Muscle layer of duodenum (tissue), 2 donors: ENCODE measurements around the gene ARHGAP42.

Source experiments
- H3K27ac ChIP-seq: one replicate; pipeline ENCODE4 v1.7.0; 2013; ENCODE audit warnings: mild to moderate bottlenecking, low read length
- H3K27me3 ChIP-seq: one replicate; pipeline ENCODE4 v1.7.0; 2013; ENCODE audit warnings: low read depth, mild to moderate bottlenecking, control low read depth, low read length
- H3K36me3 ChIP-seq, 2 donors: one replicate each; pipeline ENCODE4 v1.7.0; 2013; ENCODE audit warnings: low read length in 2 of 2, control low read depth in 1 of 2, mild to moderate bottlenecking in 1 of 2; ENCODE audit not compliant: insufficient read depth in 2 of 2, control insufficient read depth in 1 of 2
- H3K4me1 ChIP-seq, 2 donors: one replicate each; pipeline ENCODE4 v1.7.0; 2013; ENCODE audit warnings: low read length in 2 of 2, mild to moderate bottlenecking in 2 of 2, control low read depth in 1 of 2, moderate library complexity in 1 of 2; ENCODE audit not compliant: insufficient read depth in 2 of 2, control insufficient read depth in 1 of 2
- H3K4me3 ChIP-seq, 2 donors: one replicate each; pipeline ENCODE4 v1.7.0; 2013; ENCODE audit warnings: low read length in 2 of 2, low read depth in 1 of 2, mild to moderate bottlenecking in 1 of 2
- H3K9me3 ChIP-seq, 2 donors: one replicate each; pipeline ENCODE4 v1.7.0; 2013; ENCODE audit warnings: low read length in 2 of 2, control low read depth in 1 of 2, mild to moderate bottlenecking in 1 of 2; ENCODE audit not compliant: control insufficient read depth in 1 of 2
- donor health status: healthy.

ARHGAP42 gene

GRCh38 chr11:100957499-100957898 lies 270.4 kb downstream of the ARHGAP42 start:
- Histone ChIP-seq H3K4me1 (no peaks in the 10 kb centered on the region), H3K27me3 (no peaks in the 10 kb centered on the region), H3K9me3 (no peaks in the 10 kb centered on the region), H3K27ac (no peak overlapping the region), H3K4me3 (no peak overlapping the region), H3K36me3 (peaks cover 0 to 3% of the 10 kb centered on the region in 2 donors)

GRCh38 chr11:100961633-100962032 lies 274.5 kb downstream of the ARHGAP42 start:
- Histone ChIP-seq H3K4me1 (no peaks in the 10 kb centered on the region), H3K27me3 (no peaks in the 10 kb centered on the region), H3K36me3 (peaks cover 0 to 12% of the 10 kb centered on the region in 2 donors), H3K4me3 (no peak overlapping the region), H3K9me3 (no peaks in the 10 kb centered on the region), H3K27ac (no peak overlapping the region)

GRCh38 chr11:100963375-100963774 lies 276.3 kb downstream of the ARHGAP42 start:
- Histone ChIP-seq H3K27me3 (no peaks in the 10 kb centered on the region), H3K4me3 (no peak overlapping the region), H3K9me3 (peaks cover 0 to 4% of the 10 kb centered on the region in 2 donors), H3K27ac (no peak overlapping the region), H3K4me1 (no peaks in the 10 kb centered on the region), H3K36me3 (peaks cover 0 to 12% of the 10 kb centered on the region in 2 donors)

- no peak overlapping the region for H3K4me3 ChIP-seq
- H3K4me1 ChIP-seq: no peaks in the 10 kb centered on the region
- H3K27me3 ChIP-seq: no peaks in the 10 kb centered on the region
- peaks cover 4 to 6% of the 10 kb centered on the region in 2 donors for H3K9me3 ChIP-seq
- H3K36me3 ChIP-seq: peaks cover 0 to 15% of the 10 kb centered on the region in 2 donors
- H3K27ac ChIP-seq: no peak overlapping the region
Measured at GRCh38 chr11:100964435-100964834, 277.3 kb downstream of the ARHGAP42 start.

GRCh38 chr11:100965346-100965745 lies 278.3 kb downstream of the ARHGAP42 start:
- Histone ChIP-seq H3K4me3 (no peak overlapping the region), H3K27me3 (no peaks in the 10 kb centered on the region), H3K4me1 (no peaks in the 10 kb centered on the region), H3K36me3 (peaks cover 0 to 22% of the 10 kb centered on the region in 2 donors), H3K9me3 (peaks cover 4 to 11% of the 10 kb centered on the region in 2 donors), H3K27ac (no peak overlapping the region)

GRCh38 chr11:100966366-100966765 lies 279.3 kb downstream of the ARHGAP42 start:
- Histone ChIP-seq H3K4me1 (no peaks in the 10 kb centered on the region), H3K4me3 (no peak overlapping the region), H3K9me3 (peaks cover 4 to 11% of the 10 kb centered on the region in 2 donors), H3K27me3 (no peaks in the 10 kb centered on the region), H3K36me3 (peaks cover 0 to 26% of the 10 kb centered on the region in 2 donors), H3K27ac (no peak overlapping the region)

- Histone ChIP-seq H3K9me3 (peaks cover 4 to 11% of the 10 kb centered on the region in 2 donors), H3K4me1 (no peaks in the 10 kb centered on the region), H3K36me3 (peaks cover 0 to 20% of the 10 kb centered on the region in 2 donors), H3K4me3 (no peak overlapping the region), H3K27me3 (no peaks in the 10 kb centered on the region), H3K27ac (no peak overlapping the region)
Measured at GRCh38 chr11:100969008-100969407, 281.9 kb downstream of the ARHGAP42 start.

- Histone ChIP-seq H3K4me1 (no peaks in the 10 kb centered on the region), H3K36me3 (peaks cover 5 to 20% of the 10 kb centered on the region in 2 donors), H3K27ac (no peak overlapping the region), H3K9me3 (peaks cover 4 to 11% of the 10 kb centered on the region in 2 donors), H3K4me3 (no peak overlapping the region), H3K27me3 (no peaks in the 10 kb centered on the region)
Measured at GRCh38 chr11:100970283-100971164, 283.4 kb downstream of the ARHGAP42 start.

GRCh38 chr11:100972046-100972445 lies 285.0 kb downstream of the ARHGAP42 start:
- Histone ChIP-seq H3K27ac (no peak overlapping the region), H3K9me3 (peaks cover 4 to 11% of the 10 kb centered on the region in 2 donors), H3K4me3 (no peak overlapping the region), H3K36me3 (peaks cover 19 to 34% of the 10 kb centered on the region in 2 donors), H3K27me3 (no peaks in the 10 kb centered on the region), H3K4me1 (no peaks in the 10 kb centered on the region)

GRCh38 chr11:100978442-100978841 lies 291.4 kb downstream of the ARHGAP42 start:
- H3K9me3 ChIP-seq: no peaks in the 10 kb centered on the region
- H3K27ac ChIP-seq: no peak overlapping the region
- H3K4me1 ChIP-seq: no peaks in the 10 kb centered on the region
- H3K4me3 ChIP-seq: no peak overlapping the region
- no peaks in the 10 kb centered on the region for H3K27me3 ChIP-seq
- H3K36me3 ChIP-seq: peaks cover 27% of the 10 kb centered on the region in 2 donors

GRCh38 chr11:100978939-100979338 lies 291.9 kb downstream of the ARHGAP42 start:
- H3K27me3 ChIP-seq: no peaks in the 10 kb centered on the region
- H3K4me1 ChIP-seq: no peaks in the 10 kb centered on the region
- H3K27ac ChIP-seq: no peak overlapping the region
- H3K36me3 ChIP-seq: peaks cover 27 to 29% of the 10 kb centered on the region in 2 donors
- no peak overlapping the region for H3K4me3 ChIP-seq
- H3K9me3 ChIP-seq: no peaks in the 10 kb centered on the region
